ENCODE results near the gene AQP6.

DNA sequence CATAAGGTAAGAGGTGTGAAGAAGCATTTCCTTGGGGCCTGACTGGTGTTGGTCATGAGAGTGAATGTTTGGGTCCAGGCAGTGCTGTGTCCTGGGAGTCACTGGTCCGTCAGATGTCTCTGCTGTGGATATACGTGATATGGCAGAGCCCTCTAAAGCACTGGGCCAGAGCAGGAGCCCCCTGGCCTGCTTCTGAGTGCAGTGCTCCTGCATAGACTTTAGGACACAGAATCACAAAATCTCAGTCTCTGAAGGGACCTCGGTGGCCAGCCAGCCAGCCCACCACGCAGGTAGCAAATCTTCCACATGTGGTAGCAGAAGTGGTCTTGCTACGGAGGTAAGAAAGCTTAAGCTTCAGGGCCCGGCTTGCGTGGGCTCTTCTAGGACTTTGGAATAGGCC, 40.7 kb upstream of the AQP6 start:
- TF ChIP-seq, protein P1, sequence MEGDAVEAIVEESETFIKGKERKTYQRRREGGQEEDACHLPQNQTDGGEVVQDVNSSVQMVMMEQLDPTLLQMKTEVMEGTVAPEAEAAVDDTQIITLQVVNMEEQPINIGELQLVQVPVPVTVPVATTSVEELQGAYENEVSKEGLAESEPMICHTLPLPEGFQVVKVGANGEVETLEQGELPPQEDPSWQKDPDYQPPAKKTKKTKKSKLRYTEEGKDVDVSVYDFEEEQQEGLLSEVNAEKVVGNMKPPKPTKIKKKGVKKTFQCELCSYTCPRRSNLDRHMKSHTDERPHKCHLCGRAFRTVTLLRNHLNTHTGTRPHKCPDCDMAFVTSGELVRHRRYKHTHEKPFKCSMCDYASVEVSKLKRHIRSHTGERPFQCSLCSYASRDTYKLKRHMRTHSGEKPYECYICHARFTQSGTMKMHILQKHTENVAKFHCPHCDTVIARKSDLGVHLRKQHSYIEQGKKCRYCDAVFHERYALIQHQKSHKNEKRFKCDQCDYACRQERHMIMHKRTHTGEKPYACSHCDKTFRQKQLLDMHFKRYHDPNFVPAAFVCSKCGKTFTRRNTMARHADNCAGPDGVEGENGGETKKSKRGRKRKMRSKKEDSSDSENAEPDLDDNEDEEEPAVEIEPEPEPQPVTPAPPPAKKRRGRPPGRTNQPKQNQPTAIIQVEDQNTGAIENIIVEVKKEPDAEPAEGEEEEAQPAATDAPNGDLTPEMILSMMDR (IDR thresholded peaks at IDR 0.05) = no peak
- TF ChIP-seq POLR2A (IDR thresholded peaks at IDR 0.05) = no peak

Data from right lobe of liver (tissue), 4 donors.